ENCODE data around the gene GUCY1A2.

GRCh38 chr11:107040433-107041087, 22.3 kb upstream of the GUCY1A2 start:
- TF ChIP-seq CTCF (IDR thresholded peaks at IDR 0.05) = no peak
- no peak for TF ChIP-seq POLR2A (IDR thresholded peaks at IDR 0.05; ENCODE audit: low read depth)
- TF ChIP-seq POLR2AphosphoS5 (IDR thresholded peaks at IDR 0.05) = no peak
- no peak for TF ChIP-seq EP300 (IDR thresholded peaks at IDR 0.05)
